Lower lobe of right lung (tissue), 2 donors: Measurements from ENCODE around the gene GABARAPL2. TPM values are rescaled to one million over a fixed set of nuclear protein-coding genes. Genes with fewer than 3 reads are reported as not detected.
A peak's percentile ranks its signal among the peaks of the same experiment; 100 is the strongest.

Experiments used
- ATAC-seq, 2 donors: fragments of 200-7000 bp; cut with Tn5 transposase; one replicate each; pipeline ENCODE4 v1.9.1; 2020 to 2022; ENCODE audit warnings: mild to moderate bottlenecking in 2 of 2, moderate library complexity in 2 of 2
- DNase-seq: peaks from one replicate; pipeline ENCODE4 v3.0.0-alpha.2; 2020
- H3K27ac ChIP-seq: fragments of 200-600 bp; one replicate; pipeline ENCODE4 v1.8.0; 2022
- H3K27me3 ChIP-seq: fragments of 200-600 bp; one replicate; pipeline ENCODE4 v1.8.0; 2022; ENCODE audit warnings: low read depth
- H3K36me3 ChIP-seq: fragments of 200-600 bp; one replicate; pipeline ENCODE4 v1.8.0; 2022; ENCODE audit warnings: mild to moderate bottlenecking
- H3K4me1 ChIP-seq: fragments of 200-600 bp; one replicate; pipeline ENCODE4 v1.8.0; 2022
- H3K4me3 ChIP-seq: fragments of 200-600 bp; one replicate; pipeline ENCODE4 v1.8.0; 2022; ENCODE audit warnings: mild to moderate bottlenecking
- H3K9me3 ChIP-seq: fragments of 200-600 bp; one replicate; pipeline ENCODE4 v1.8.0; 2022
- CTCF ChIP-seq: fragments of 200-600 bp; IDR thresholded peaks from one replicate; pipeline ENCODE4 v1.8.0; 2022; ENCODE audit warnings: antibody characterized with exemption, mild to moderate bottlenecking
- intact Hi-C: fragments of 100-400 bp; cut with DNase I; formaldehyde crosslinking; loops from one replicate; pipeline ENCODE4 v1.11.0; 2022
- total RNA-seq: library from RNA; stranded (reverse); fragmentation: NEBNext Ultra II Directional; extraction: Animal tissue kit (Norgen Biotek cat#: 25700); gene quantifications from one replicate; pipeline ENCODE4 v1.2.1, GENCODE V29; 2021
- donor health status: DM: no; HTN: yes; CAD: no; lungs with severe emphysema.

The GABARAPL2 gene
- total RNA-seq, 1 donor from 2014 or later, result 120 TPM

- Histone ChIP-seq H3K27ac (no peak overlapping the region), H3K9me3 (no peaks in the 10 kb centered on the region), H3K4me3 (no peak overlapping the region), H3K36me3 (no peaks in the 10 kb centered on the region), H3K27me3 (no peaks in the 10 kb centered on the region), H3K4me1 (peaks cover 12% of the 10 kb centered on the region)
- TF ChIP-seq CTCF, result peak; percentile 42
- ATAC-seq (peak; percentile 65 to 77), DNase-seq (no peak)
- intact Hi-C loops, result no loop called here
Observed at GRCh38 chr16:75550211-75550662, 15.9 kb upstream of the GABARAPL2 start.

DNA sequence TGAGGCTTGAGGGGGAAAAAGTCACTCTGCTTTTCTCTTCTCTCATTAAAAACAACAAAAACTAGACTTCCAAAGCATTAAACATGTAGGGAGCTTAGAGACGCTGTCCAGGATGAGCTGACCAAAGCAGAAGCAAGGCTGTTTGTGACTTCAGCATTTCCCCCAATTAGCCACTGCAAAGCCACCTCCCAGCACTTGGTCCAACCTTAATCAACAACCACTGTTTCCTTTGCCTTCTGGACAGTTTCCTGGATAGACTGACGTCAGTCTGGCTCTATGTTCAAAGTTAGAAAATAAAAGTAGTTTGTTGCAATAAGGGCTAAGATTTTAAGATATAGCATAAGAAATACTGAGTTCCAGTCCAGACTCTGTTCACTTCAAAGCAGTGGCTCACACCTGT is 13.2 kb upstream of the GABARAPL2 start:
- DNase-seq (no peak), ATAC-seq (no peak)
- H3K27me3 ChIP-seq, result no peaks in the 10 kb centered on the region
- H3K27ac ChIP-seq, result no peak overlapping the region
- peaks cover 23% of the 10 kb centered on the region for H3K4me1 ChIP-seq
- H3K36me3 ChIP-seq, result no peaks in the 10 kb centered on the region
- TF ChIP-seq CTCF, result no peak
- no peak overlapping the region for H3K4me3 ChIP-seq
- intact Hi-C loops, result no loop called here
- no peaks in the 10 kb centered on the region for H3K9me3 ChIP-seq

GRCh38 chr16:75555213-75555706 is 10.9 kb upstream of the GABARAPL2 start:
- peak; percentile 78 for DNase-seq
- no peak for TF ChIP-seq CTCF
- peak; percentile 86 to 92 for ATAC-seq
- peak overlapping the region; percentile 96 for H3K4me3 ChIP-seq
- H3K9me3 ChIP-seq, result no peaks in the 10 kb centered on the region
- peak overlapping the region; percentile 76 for H3K27ac ChIP-seq
- H3K27me3 ChIP-seq, result no peaks in the 10 kb centered on the region
- intact Hi-C loops, result no loop called here
- no peaks in the 10 kb centered on the region for H3K36me3 ChIP-seq
- H3K4me1 ChIP-seq, result peaks cover 18% of the 10 kb centered on the region

- peak within 1 kb of the TSS; percentile 76 for H3K27ac ChIP-seq
- intact Hi-C loops, result no loop called here
Observed at GRCh38 chr16:75555707-75556430, 10.3 kb upstream of the GABARAPL2 start, which contains the start of gene TMEM231. Gene TMEM231, minus strand, starts transcription at chr16:75556252. Its CDS starts 43 bp downstream, at chr16:75556209.

DNA sequence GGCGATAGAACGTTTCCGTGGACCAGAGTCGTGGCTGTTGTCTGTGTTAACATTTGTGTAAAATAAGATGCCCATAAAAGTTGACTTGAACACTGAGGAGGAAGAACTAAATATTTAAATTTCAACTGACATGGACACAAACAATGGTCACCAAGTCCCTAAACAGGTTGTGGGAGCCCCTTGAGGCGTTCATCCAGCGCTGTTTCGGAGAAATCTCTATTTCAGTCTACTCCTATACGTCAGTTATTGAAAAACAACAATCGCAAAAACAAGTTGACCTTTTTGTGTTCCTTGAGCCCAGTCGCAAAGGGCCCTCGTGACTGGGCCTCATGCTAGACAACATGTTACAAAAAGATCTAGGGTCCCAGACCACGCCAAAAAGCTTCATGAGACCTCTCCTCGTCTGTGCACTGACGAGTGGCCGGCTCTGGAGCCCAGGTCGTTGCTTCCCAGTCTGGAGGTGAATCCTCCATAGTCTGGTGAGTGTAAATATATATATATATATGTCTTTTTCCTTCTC is 9.7 kb upstream of the GABARAPL2 start:
- peak overlapping the region; percentile 76 for H3K27ac ChIP-seq
- no peaks in the 10 kb centered on the region for H3K27me3 ChIP-seq
- DNase-seq (no peak), ATAC-seq (no peak)
- intact Hi-C loops, result no loop called here
- H3K4me3 ChIP-seq, result peak overlapping the region; percentile 96
- no peak for TF ChIP-seq CTCF
- no peaks in the 10 kb centered on the region for H3K9me3 ChIP-seq
- peaks cover 17% of the 10 kb centered on the region for H3K4me1 ChIP-seq
- H3K36me3 ChIP-seq, result no peaks in the 10 kb centered on the region

More at GRCh38 chr16:75555707-75556430, 10.3 kb upstream of the GABARAPL2 start, which contains the start of gene TMEM231:
- peak within 1 kb of the TSS; percentile 96 for H3K4me3 ChIP-seq
- ATAC-seq (peak; percentile 98 to 99), DNase-seq (peak; percentile 99)
- peaks cover 17% of the 10 kb centered on the region for H3K4me1 ChIP-seq
- no peaks in the 10 kb centered on the region for H3K36me3 ChIP-seq
- no peak for TF ChIP-seq CTCF
- H3K27me3 ChIP-seq, result no peaks in the 10 kb centered on the region
- H3K9me3 ChIP-seq, result no peaks in the 10 kb centered on the region
